ENCODE results near the gene USP19. TPM values are rescaled to one million over a fixed set of nuclear protein-coding genes. Genes with fewer than 3 reads are reported as not detected.

USP19 gene
- total and polyA plus RNA-seq, 2 of the 8 experiments (the other 6 are each of a cell fraction or from before 2014, with no cell fraction given), result 46.4 to 65.8 TPM

GRCh38 chr3:49124203-49124602, 3.6 kb upstream of the USP19 start:
- no peak overlapping the region for H2BK5ac ChIP-seq (ENCODE audit: low read depth, low read length)
- peaks cover 9% of the 10 kb centered on the region for H3K79me1 ChIP-seq (ENCODE audit: low read depth, low read length)
- FAIRE-seq, result no peak
- CTCF ChIA-PET (ENCODE audit: partially characterized antibody), result interaction anchor here (1.9 kb wide), 1 partner anchor 35 kb away, joined by 8 read pairs; no protein-coding TSS in a partner anchor
- H3K14ac ChIP-seq (ENCODE audit: insufficient read length), result no peak overlapping the region
- H3K23me2 ChIP-seq (ENCODE audit: low read depth, low read length), result peaks cover 5% of the 10 kb centered on the region
- no peak for TF ChIP-seq RBBP5 (IDR thresholded peaks at IDR 0.05; ENCODE audit: borderline replicate concordance, low read depth, low read length)
- TF ChIP-seq MAFK (IDR thresholded peaks at IDR 0.05; ENCODE audit: low read depth, low read length), result no peak
- no peak for TF ChIP-seq RXRA (IDR thresholded peaks at IDR 0.05; ENCODE audit: insufficient read depth, low read depth, low read length)
- no peak for TF ChIP-seq CTBP2 (IDR thresholded peaks at IDR 0.05; ENCODE audit: borderline replicate concordance, insufficient read depth, insufficient read length, low read length)
- TF ChIP-seq YY1 (IDR thresholded peaks at IDR 0.05; ENCODE audit: low read depth, low read length), result no peak
- TF ChIP-seq CBX5 (IDR thresholded peaks at IDR 0.05; ENCODE audit: low read depth, low read length), result no peak
- H3K36me3 ChIP-seq (ENCODE audit: control insufficient read depth in 2 of 4, insufficient read depth in 4 of 4, low read length in 3 of 4), result peaks cover 3 to 25% (median 12%) of the 10 kb centered on the region in 4 experiments; a peak in 7 of 8 replicates
- no peak overlapping the region for H3K4me2 ChIP-seq (ENCODE audit: insufficient read depth in 1 of 2, low read depth in 2 of 2, low read length in 2 of 2)
- H3K9ac ChIP-seq (replicated peaks in 1 of 4; ENCODE audit: extremely low read depth in 1 of 4, low read depth in 3 of 4, low read length in 3 of 4), result no peak overlapping the region
- no peak overlapping the region for H4K91ac ChIP-seq (replicated peaks; ENCODE audit: insufficient read length, low read length)
- 98% methylated on average over 7 of the region's 7 CpGs; no CpG with 5 or more reads in 1 of the 2 experiments for WGBS, 2 experiments (ENCODE audit: extremely low coverage in 1 of 2, insufficient coverage in 1 of 2, insufficient read length in 1 of 2, insufficient replicate concordance in 2 of 2, low coverage in 1 of 2, low lambda C conversion rate in 2 of 2, missing lambda C conversion rate in 1 of 2)
- H4K20me1 ChIP-seq (replicated peaks in 1 of 2; ENCODE audit: control insufficient read depth in 1 of 2, insufficient read depth in 2 of 2, low read length in 2 of 2), result peaks cover 0 to 2% of the 10 kb centered on the region in 2 experiments
- no peak overlapping the region for H2BK120ac ChIP-seq (replicated peaks; ENCODE audit: low read depth, low read length)
- no peak overlapping the region for H3K23ac ChIP-seq (ENCODE audit: insufficient read length)
- POLR2A ChIA-PET (ENCODE audit: partially characterized antibody), result interaction anchor here (1.2 to 25.5 kb wide), 3 partner anchors 9 to 103 kb away, joined by 3 to 508 read pairs (median 4); partner anchors contain the start of genes NDUFAF3, QARS1 and QRICH1
- H3K56ac ChIP-seq (replicated peaks; ENCODE audit: insufficient read length, low read depth, low read length), result no peak overlapping the region
- no peak for DNase-seq (ENCODE audit: low read depth in 1 of 2, low spot score in 2 of 2)
- H2BK20ac ChIP-seq (ENCODE audit: low read length), result no peak overlapping the region
- H4K5ac ChIP-seq (ENCODE audit: insufficient read length, low read depth, low read length), result no peak overlapping the region
- no peak overlapping the region for H2AFZ ChIP-seq (ENCODE audit: low read length)
- H3K27me3 ChIP-seq (replicated peaks in 1 of 4; ENCODE audit: control insufficient read depth in 3 of 4, extremely low read depth in 1 of 4, insufficient read depth in 3 of 4, low read length in 3 of 4), result no peaks in the 10 kb centered on the region
- H3K27ac ChIP-seq (ENCODE audit: low read depth, low read length), result no peak overlapping the region
- no peak overlapping the region for H2BK15ac ChIP-seq (ENCODE audit: low read length)
- no peak overlapping the region for H3K18ac ChIP-seq (ENCODE audit: extremely low read depth, low read length)
- no peak overlapping the region for H4K8ac ChIP-seq (ENCODE audit: extremely low read depth, insufficient read depth, low read length)
- H3K9me3 ChIP-seq (ENCODE audit: insufficient read depth in 2 of 2, low read depth in 1 of 2, low read length in 1 of 2), result no peaks in the 10 kb centered on the region
- no peak overlapping the region for H2BK12ac ChIP-seq (ENCODE audit: low read depth, low read length)
- no peak overlapping the region for H3K4ac ChIP-seq (replicated peaks; ENCODE audit: insufficient read length, low read depth, low read length)
- peaks cover 0 to 11% (median 6%) of the 10 kb centered on the region in 4 experiments; a peak in 5 of 7 replicates for H3K4me1 ChIP-seq (replicated peaks in 1 of 4; ENCODE audit: control insufficient read depth in 3 of 4, insufficient read depth in 4 of 4, low read length in 3 of 4)
- H3K4me3 ChIP-seq (ENCODE audit: extremely low read depth in 1 of 4, insufficient read depth in 2 of 4, low read depth in 3 of 4, low read length in 4 of 4), result no peak overlapping the region
- peaks cover 0 to 10% of the 10 kb centered on the region in 2 experiments; a peak in 2 of 4 replicates for H3K79me2 ChIP-seq (ENCODE audit: control insufficient read depth in 1 of 2, insufficient read depth in 2 of 2, low read length in 2 of 2)
- no peak overlapping the region for H2AK5ac ChIP-seq (ENCODE audit: low read depth, low read length)
